Tibial nerve (tissue), 4 donors: ENCODE data around the gene GSC2.
"Not testable (repeated sequence)": the region's sequence is repeated elsewhere in the genome, so short reads cannot be mapped to it uniquely, and the experiment has no call there.

Experiments
- CTCF ChIP-seq, 5 experiments: fragments of 200-600 bp in 3 of 5; fragments of 450-650 bp in 2 of 5; sonication (generic) in 3 of 5; IDR thresholded peaks; one replicate each; pipeline ENCODE4 v1.5.1; 2016 to 2019; ENCODE audit warnings: antibody characterized with exemption in 5 of 5, mild to moderate bottlenecking in 3 of 5, moderate library complexity in 2 of 5
- EP300 ChIP-seq, 2 donors: sonication (generic); formaldehyde crosslinking; IDR thresholded peaks; one replicate each; pipeline ENCODE4 v1.6.1; 2017; ENCODE audit warnings: antibody characterized with exemption in 2 of 2, mild to moderate bottlenecking in 1 of 2
- POLR2A ChIP-seq, 2 donors: fragments of 450-650 bp; IDR thresholded peaks; one replicate each; pipeline ENCODE4 v1.6.1; 2017; ENCODE audit warnings: antibody characterized with exemption in 2 of 2, mild to moderate bottlenecking in 2 of 2, moderate library complexity in 2 of 2

- TF ChIP-seq CTCF, POLR2A, EP300 (IDR thresholded peaks at IDR 0.05): not testable (repeated sequence)
Measured at GRCh38 chr22:19158649-19159048, 8.6 kb upstream of the GSC2 start.
